ENCODE measurements around the gene ACLY.
"Not testable (repeated sequence)": the region's sequence is repeated elsewhere in the genome, so short reads cannot be mapped to it uniquely, and the experiment has no call there.

The ACLY gene

DNA sequence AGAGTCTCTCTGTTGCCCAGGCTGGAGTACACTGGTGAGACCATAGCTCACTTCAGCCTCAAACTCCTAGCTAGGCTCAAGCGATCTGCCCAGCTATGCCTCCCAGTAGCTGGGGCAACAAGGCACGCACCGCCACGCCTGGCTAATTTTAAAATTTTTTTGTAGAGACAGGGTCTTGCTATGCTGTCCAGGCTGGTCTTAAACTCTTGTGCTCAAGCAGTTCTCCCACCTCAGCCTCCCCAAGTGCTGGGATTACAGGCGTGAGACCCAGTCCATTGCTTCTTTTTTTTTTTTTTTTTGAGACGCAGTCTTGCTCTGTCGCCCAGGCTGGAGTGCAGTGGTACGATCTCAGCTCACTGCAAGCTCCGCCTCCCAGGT, 44.5 kb downstream of the ACLY start:
- H3K36me3 Mint-ChIP-seq, result peaks cover 96% of the 10 kb centered on the region
- not testable (repeated sequence) for ATAC-seq; DNase-seq (ENCODE audit: low spot score in 2 of 2); H3K9me3 Mint-ChIP-seq; H3K4me3 Mint-ChIP-seq; H3K4me1 Mint-ChIP-seq; H3K27ac Mint-ChIP-seq

GRCh38 chr17:41873559-41874292, 45.0 kb downstream of the ACLY start:
- Mint-ChIP-seq H3K9me3 (no peaks in the 10 kb centered on the region), H3K36me3 (peaks cover 96% of the 10 kb centered on the region), H3K4me3 (no peak overlapping the region), H3K27ac (no peak overlapping the region), H3K4me1 (peaks cover 2% of the 10 kb centered on the region)
- ATAC-seq, result no peak
- DNase-seq (ENCODE audit: low spot score in 2 of 2), result no peak

DNA sequence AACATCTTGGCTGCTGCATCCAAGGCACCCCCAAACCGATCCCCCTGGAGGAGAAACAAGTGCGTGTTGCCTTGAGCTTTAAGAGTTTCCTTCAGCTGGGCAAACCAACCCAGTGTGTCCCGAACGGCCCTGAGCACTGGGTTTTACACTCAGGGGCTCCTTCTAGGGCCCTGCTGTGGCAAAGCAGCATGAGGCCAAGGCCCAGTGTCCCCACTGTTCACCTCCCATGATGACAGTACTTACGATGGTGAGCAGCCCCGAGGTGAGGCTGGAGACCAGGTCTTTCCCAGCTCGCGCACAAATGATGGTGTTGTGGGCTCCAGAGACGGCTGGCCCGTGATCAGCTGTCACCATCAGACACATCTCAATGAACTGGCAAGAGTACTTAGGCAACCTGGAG, 47.0 kb downstream of the ACLY start:
- ATAC-seq, result no peak
- Mint-ChIP-seq H3K9me3 (no peaks in the 10 kb centered on the region), H3K4me3 (no peak overlapping the region), H3K27ac (peak overlapping the region; percentile 10), H3K4me1 (peaks cover 6% of the 10 kb centered on the region), H3K36me3 (peaks cover 96% of the 10 kb centered on the region)
- DNase-seq (ENCODE audit: low spot score in 2 of 2), result no peak

- ATAC-seq, result no peak
- Mint-ChIP-seq H3K36me3 (peaks cover 93% of the 10 kb centered on the region), H3K9me3 (no peaks in the 10 kb centered on the region), H3K4me1 (peaks cover 6% of the 10 kb centered on the region), H3K4me3 (no peak overlapping the region), H3K27ac (peak overlapping the region; percentile 85)
- no peak for DNase-seq (ENCODE audit: low spot score in 2 of 2)
These were observed 48.1 kb downstream of the ACLY start for GRCh38 chr17:41870627-41871026.

DNA sequence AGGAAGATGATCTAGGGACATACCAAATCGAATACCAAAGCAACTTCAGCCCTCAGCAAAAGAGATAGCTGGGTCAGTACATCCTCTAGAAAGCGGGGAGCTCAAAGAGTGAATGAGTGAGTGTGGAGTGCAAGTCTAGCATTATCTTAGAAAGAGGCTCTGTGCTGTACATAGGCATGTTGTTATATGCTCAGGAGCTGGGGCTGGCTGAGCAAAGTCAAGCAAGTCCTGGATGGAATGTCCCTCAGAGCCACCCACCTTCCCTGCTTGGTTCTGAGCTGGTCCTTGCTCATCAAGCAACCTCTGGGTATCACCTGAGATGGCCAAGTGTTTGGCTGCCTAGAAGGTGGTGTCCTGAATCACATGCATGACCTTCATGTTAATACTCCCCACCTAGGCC, 48.7 kb downstream of the ACLY start:
- H3K36me3 Mint-ChIP-seq, result peaks cover 93% of the 10 kb centered on the region
- DNase-seq (ENCODE audit: low spot score in 2 of 2) (no peak), ATAC-seq (no peak)
- H3K4me1 Mint-ChIP-seq, result peaks cover 6% of the 10 kb centered on the region
- no peak overlapping the region for H3K4me3 Mint-ChIP-seq
- H3K27ac Mint-ChIP-seq, result peak overlapping the region; percentile 85
- H3K9me3 Mint-ChIP-seq, result no peaks in the 10 kb centered on the region

- Mint-ChIP-seq H3K27ac (peak overlapping the region; percentile 85), H3K4me1 (peaks cover 6% of the 10 kb centered on the region), H3K4me3 (no peak overlapping the region), H3K36me3 (peaks cover 87% of the 10 kb centered on the region), H3K9me3 (no peaks in the 10 kb centered on the region)
- DNase-seq (ENCODE audit: low spot score in 2 of 2) (no peak), ATAC-seq (no peak)
These were observed 49.3 kb downstream of the ACLY start for GRCh38 chr17:41869426-41869825.

DNA sequence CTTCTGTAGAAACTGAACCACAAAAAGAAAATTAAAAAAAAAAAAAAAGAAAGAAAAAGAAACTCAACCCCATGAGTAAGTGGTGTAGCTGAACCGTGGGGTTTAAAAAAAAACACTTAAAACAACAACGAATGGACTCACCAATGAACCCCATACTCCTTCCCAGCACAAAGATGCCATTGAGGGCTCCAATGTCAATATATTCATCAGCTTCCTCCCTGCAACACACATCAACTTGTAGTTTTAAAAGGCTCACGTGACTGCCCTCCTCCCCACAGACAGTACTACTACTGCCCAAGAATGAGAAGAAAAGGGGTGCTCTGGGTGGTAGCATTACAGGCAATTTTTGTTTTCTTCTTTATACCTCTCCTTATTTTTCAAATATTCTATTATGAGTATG, 50.2 kb downstream of the ACLY start:
- Mint-ChIP-seq H3K4me3 (peak overlapping the region; percentile 40), H3K4me1 (peaks cover 6% of the 10 kb centered on the region), H3K36me3 (peaks cover 78% of the 10 kb centered on the region), H3K27ac (peak overlapping the region; percentile 85), H3K9me3 (no peaks in the 10 kb centered on the region)
- ATAC-seq, result no peak
- DNase-seq (ENCODE audit: low spot score in 2 of 2), result no peak

DNA sequence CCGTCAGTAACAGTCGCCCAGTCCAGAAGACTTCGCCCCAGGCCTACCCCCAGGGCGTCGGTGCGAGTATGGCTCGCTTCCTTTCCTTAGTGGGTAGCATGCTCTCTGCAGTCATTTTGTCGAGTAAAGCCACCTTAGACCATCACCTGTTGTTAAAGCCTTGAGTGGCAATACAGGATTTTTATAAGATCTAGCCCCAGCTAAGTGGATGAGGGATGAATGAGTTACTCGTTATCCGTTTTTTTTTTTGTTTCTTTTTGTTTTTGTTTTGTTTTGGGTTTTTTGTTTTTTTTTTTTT, 53.2 kb downstream of the ACLY start:
- ATAC-seq (no peak), DNase-seq (ENCODE audit: low spot score in 2 of 2) (no peak)
- Mint-ChIP-seq H3K4me3 (no peak overlapping the region), H3K4me1 (peaks cover 21% of the 10 kb centered on the region), H3K36me3 (peaks cover 48% of the 10 kb centered on the region), H3K27ac (no peak overlapping the region), H3K9me3 (no peaks in the 10 kb centered on the region)

DNA sequence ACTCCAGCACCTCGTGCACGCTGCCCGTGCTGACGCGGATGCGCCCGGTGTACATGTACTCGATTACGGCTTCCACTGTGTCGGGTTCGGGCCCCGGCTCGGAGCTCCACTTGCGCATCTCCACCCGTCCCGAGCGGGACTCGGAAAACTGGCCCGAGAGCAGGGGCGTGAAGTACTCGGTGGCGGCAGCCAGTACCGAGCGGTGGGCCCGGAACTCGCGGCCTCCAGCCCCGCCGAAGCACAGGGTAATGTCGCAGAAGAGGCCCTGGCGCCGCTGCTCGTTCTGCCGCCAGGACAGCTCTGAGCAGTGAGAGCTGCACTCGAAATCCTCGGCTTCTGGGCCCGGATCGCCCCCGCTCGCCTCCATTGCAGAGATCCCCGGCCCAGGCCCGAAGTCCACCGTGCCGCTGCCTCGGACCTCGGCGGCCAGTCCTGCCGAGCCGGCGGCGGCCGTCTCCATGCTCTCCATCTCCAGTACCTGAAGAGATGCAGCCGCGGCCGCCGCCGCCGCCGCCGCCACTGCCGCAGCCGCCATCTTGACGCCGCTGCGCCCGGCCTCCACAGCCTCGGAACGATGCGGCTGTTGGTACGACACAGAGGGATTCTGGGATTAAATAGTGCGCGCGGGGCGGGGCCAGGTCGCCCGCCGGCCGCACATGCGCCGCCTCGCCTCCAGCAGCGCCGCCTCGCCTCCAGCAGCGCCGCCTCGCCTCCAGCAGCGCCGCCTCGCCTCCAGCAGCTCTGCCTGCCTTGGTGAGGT, 53.7 kb downstream of the ACLY start, which contains the start of gene KLHL11:
Gene KLHL11 (minus strand): TSS at position 588 of the 760 bp plus-strand sequence. CDS start 53 bp downstream, at position 535.
- no peak within 1 kb of the TSS for H3K4me3 Mint-ChIP-seq

GRCh38 chr17:41864498-41864835, 54.3 kb downstream of the ACLY start:
- DNase-seq (ENCODE audit: low spot score in 2 of 2) (no peak), ATAC-seq (no peak)
- peaks cover 25% of the 10 kb centered on the region for H3K4me1 Mint-ChIP-seq

More for the DNA sequence above, 53.7 kb downstream of the ACLY start, which contains the start of gene KLHL11:
- Mint-ChIP-seq H3K9me3 (no peaks in the 10 kb centered on the region), H3K27ac (no peak within 1 kb of the TSS), H3K36me3 (peaks cover 42% of the 10 kb centered on the region), H3K4me1 (peaks cover 25% of the 10 kb centered on the region)
- peak; percentile 77 to 90 for DNase-seq (ENCODE audit: low spot score in 2 of 2)
- peak; percentile 95 for ATAC-seq

DNA sequence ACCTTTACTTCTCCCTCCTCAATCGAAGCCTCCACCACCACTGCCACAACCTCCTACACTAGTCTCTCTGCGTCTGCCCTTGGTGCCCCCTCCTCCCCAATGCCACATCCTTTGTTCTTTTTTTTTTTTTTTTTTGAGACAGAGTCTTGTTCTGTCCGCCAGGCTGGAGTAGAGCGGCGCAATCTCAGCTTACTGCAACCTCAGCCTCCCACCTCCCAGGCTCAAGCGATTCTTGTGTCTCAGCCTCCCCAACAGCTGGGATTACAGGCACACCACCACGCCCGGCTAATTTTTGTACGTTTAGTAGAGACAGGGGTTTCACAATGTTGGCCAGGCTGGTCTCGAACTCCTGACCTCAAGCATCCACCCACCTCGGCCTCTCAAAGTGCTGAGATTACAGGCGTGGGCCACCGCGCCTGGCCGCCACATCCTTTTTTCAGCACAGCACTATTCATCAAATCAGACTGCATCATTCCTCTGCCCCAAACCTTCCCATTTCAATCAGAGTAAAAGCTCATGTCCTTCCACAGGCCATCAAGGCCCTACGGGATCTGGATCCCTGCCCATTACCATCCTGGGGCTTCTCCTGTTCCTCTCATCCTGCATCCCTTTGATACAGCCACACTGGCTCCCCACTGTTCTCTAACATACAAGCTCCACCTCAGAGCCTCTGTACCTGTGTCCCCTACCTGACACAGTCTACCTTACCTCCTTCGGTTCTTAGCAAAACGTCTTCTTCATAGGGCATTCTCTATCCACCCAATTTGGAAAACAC, 55.5 kb downstream of the ACLY start:
- Mint-ChIP-seq H3K9me3 (no peaks in the 10 kb centered on the region), H3K36me3 (peaks cover 26% of the 10 kb centered on the region), H3K4me1 (peaks cover 24% of the 10 kb centered on the region), H3K4me3 (no peak overlapping the region), H3K27ac (no peak overlapping the region)
- ATAC-seq (peak; percentile 46), DNase-seq (ENCODE audit: low spot score in 2 of 2) (peak; percentile 15 to 64)

More at GRCh38 chr17:41864498-41864835, 54.3 kb downstream of the ACLY start:
- Mint-ChIP-seq H3K27ac (no peak overlapping the region), H3K36me3 (peaks cover 38% of the 10 kb centered on the region), H3K9me3 (no peaks in the 10 kb centered on the region), H3K4me3 (no peak overlapping the region)

DNA sequence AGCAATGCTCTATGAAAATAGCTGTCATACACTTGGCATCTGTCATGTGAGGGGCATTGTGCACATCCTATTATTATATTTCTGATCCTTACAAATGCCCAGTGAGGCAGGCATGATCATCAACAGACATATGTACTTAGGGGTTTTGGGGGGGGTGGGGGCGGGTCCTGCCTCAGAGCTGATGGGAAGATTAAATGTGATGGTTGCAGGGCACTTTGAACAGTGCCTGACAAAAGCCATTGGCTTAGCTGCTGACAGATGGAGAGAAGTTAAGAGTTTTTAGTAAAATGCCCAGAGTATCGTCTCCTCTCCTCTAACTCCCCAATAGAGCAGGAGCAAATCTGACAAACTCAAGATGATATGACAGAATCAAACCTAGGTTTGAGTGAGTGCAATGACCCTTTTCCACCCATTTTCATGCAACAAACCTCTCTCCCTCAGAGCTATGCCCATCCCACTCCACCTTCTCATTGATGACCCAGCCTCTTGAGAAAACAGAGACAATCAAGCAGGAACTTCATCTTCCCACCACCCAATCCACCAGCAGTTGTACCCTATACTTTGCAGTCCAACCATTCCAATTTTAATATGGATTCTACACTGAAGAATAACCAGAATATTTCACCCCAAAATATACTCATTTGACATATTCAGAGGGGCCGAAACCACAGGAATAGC, 58.4 kb downstream of the ACLY start:
- DNase-seq (ENCODE audit: low spot score in 2 of 2) (no peak), ATAC-seq (no peak)
- Mint-ChIP-seq H3K9me3 (no peaks in the 10 kb centered on the region), H3K4me3 (no peak overlapping the region), H3K36me3 (peaks cover 25% of the 10 kb centered on the region), H3K4me1 (peaks cover 24% of the 10 kb centered on the region), H3K27ac (peak overlapping the region; percentile 20)

- H3K4me3 Mint-ChIP-seq, result not testable (repeated sequence)
These were observed 67.4 kb downstream of the ACLY start for GRCh38 chr17:41851382-41851781.

GRCh38 chr17:41849251-41849990, 69.3 kb downstream of the ACLY start:
- ATAC-seq, result no peak
- H3K4me3 Mint-ChIP-seq, result no peak overlapping the region
- H3K36me3 Mint-ChIP-seq, result peaks cover 68% of the 10 kb centered on the region
- H3K9me3 Mint-ChIP-seq, result no peaks in the 10 kb centered on the region
- no peak for DNase-seq (ENCODE audit: low spot score in 2 of 2)
- no peak overlapping the region for H3K27ac Mint-ChIP-seq
- peaks cover 6% of the 10 kb centered on the region for H3K4me1 Mint-ChIP-seq

More at GRCh38 chr17:41851382-41851781, 67.4 kb downstream of the ACLY start:
- not testable (repeated sequence) for H3K27ac Mint-ChIP-seq; H3K4me1 Mint-ChIP-seq; DNase-seq (ENCODE audit: low spot score in 2 of 2); ATAC-seq; H3K9me3 Mint-ChIP-seq
- H3K36me3 Mint-ChIP-seq, result peaks cover 88% of the 10 kb centered on the region

All from stimulated activated effector memory CD8-positive, alpha-beta T cell treated with anti-CD3 and anti-CD28 coated beads, Interleukin-12 subunit alpha, Interleukin-12 subunit beta, amount 100 ng/mL, for 72 hours (primary cell).